Tibial nerve (tissue), 4 donors: ENCODE results near the gene KRT84. TPM values are rescaled to one million over a fixed set of nuclear protein-coding genes. Genes with fewer than 3 reads are reported as not detected.

ENCODE experiments used
- DNase-seq, 2 donors: peaks; one replicate each; pipeline ENCODE4 v3.0.0-alpha.2; 2019; ENCODE audit warnings: low spot score in 2 of 2
- H3K27ac ChIP-seq, 4 donors: fragments of 200-600 bp; sonication (generic) in 3 of 4; one replicate each; pipeline ENCODE4 v1.5.1; 2017 to 2019; ENCODE audit warnings: mild to moderate bottlenecking in 1 of 4
- H3K27me3 ChIP-seq, 2 donors: fragments of 200-600 bp; sonication (generic) in 1 of 2; one replicate each; pipeline versions ENCODE4 v1.5.1 to v1.6.0; 2017 to 2019
- H3K36me3 ChIP-seq, 3 donors: fragments of 200-600 bp; sonication (generic); one replicate each; pipeline ENCODE4 v1.5.1; 2018 to 2019
- H3K4me1 ChIP-seq, 4 donors: fragments of 200-600 bp; sonication (generic) in 3 of 4; one replicate each; pipeline ENCODE4 v1.5.1; 2017 to 2019
- H3K4me3 ChIP-seq, 4 donors: fragments of 200-600 bp; sonication (generic) in 3 of 4; one replicate each; pipeline ENCODE4 v1.5.1; 2017 to 2019; ENCODE audit warnings: mild to moderate bottlenecking in 1 of 4, moderate library complexity in 1 of 4
- H3K9me3 ChIP-seq, 4 donors: fragments of 200-600 bp; sonication (generic) in 3 of 4; one replicate each; pipeline ENCODE4 v1.5.1; 2017 to 2019
- EP300 ChIP-seq, 2 donors: sonication (generic); formaldehyde crosslinking; IDR thresholded peaks; one replicate each; pipeline ENCODE4 v1.6.1; 2017; ENCODE audit warnings: antibody characterized with exemption in 2 of 2, mild to moderate bottlenecking in 1 of 2
- POLR2A ChIP-seq, 2 donors: fragments of 450-650 bp; IDR thresholded peaks; one replicate each; pipeline ENCODE4 v1.6.1; 2017; ENCODE audit warnings: antibody characterized with exemption in 2 of 2, mild to moderate bottlenecking in 2 of 2, moderate library complexity in 2 of 2
- WGBS, 2 donors: methylation state at CpG; one replicate each; pipeline ENCODE4 v1.1.5; 2018; 5-methylcytosine and 5-hydroxymethylcytosine counted together
- total RNA-seq, 4 donors: library from RNA; depleted of rRNA; stranded (reverse); fragments of >200 nt; gene quantifications; one replicate each; pipeline ENCODE4 v1.1.0, GENCODE V29; 2016
- TF ChIP-seq, protein P1 (sequence below), 5 experiments: fragments of 200-600 bp in 3 of 5; fragments of 450-650 bp in 2 of 5; sonication (generic) in 3 of 5; IDR thresholded peaks; one replicate each; pipeline ENCODE4 v1.5.1; 2016 to 2019; ENCODE audit warnings: antibody characterized with exemption in 5 of 5, mild to moderate bottlenecking in 3 of 5, moderate library complexity in 2 of 5

The KRT84 gene
- total RNA-seq, 4 donors from 2014 or later: not detected

DNA sequence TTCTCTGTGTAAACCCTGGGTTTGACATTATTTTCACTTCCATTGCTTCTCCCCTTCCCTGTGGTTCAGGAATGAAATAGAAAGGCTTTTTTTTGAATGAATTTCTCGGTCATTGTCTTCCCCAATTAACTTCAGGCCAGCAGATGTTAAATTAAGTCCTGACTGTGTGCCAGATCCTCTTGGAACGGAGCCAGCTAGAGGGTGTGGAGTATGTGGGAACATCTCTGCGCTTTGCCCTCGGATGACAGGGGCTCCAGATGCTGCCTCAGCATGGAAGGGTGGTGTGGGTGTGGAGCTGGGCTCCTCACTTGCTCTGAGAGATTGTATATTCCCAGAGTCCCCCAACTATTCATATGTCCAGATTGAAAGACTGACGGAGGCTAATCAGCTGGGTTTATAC is 31.3 kb downstream of the KRT84 start:
- 26 to 41% methylated on average over 5 of the region's 5 CpGs for WGBS, 2 donors
- no peaks in the 10 kb centered on the region for H3K9me3 ChIP-seq
- peaks cover 0 to 18% (median 6%) of the 10 kb centered on the region in 4 donors for H3K4me1 ChIP-seq
- peaks cover 0 to 8% of the 10 kb centered on the region in 2 donors for H3K27me3 ChIP-seq
- H3K4me3 ChIP-seq: no peak overlapping the region
- H3K36me3 ChIP-seq: no peaks in the 10 kb centered on the region
- no peak overlapping the region for H3K27ac ChIP-seq
- DNase-seq: no peak
- TF ChIP-seq POLR2A (IDR thresholded peaks at IDR 0.05) (no peak), EP300 (IDR thresholded peaks at IDR 0.05) (no peak)
- TF ChIP-seq, protein P1, sequence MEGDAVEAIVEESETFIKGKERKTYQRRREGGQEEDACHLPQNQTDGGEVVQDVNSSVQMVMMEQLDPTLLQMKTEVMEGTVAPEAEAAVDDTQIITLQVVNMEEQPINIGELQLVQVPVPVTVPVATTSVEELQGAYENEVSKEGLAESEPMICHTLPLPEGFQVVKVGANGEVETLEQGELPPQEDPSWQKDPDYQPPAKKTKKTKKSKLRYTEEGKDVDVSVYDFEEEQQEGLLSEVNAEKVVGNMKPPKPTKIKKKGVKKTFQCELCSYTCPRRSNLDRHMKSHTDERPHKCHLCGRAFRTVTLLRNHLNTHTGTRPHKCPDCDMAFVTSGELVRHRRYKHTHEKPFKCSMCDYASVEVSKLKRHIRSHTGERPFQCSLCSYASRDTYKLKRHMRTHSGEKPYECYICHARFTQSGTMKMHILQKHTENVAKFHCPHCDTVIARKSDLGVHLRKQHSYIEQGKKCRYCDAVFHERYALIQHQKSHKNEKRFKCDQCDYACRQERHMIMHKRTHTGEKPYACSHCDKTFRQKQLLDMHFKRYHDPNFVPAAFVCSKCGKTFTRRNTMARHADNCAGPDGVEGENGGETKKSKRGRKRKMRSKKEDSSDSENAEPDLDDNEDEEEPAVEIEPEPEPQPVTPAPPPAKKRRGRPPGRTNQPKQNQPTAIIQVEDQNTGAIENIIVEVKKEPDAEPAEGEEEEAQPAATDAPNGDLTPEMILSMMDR (IDR thresholded peaks at IDR 0.05): no peak

DNA sequence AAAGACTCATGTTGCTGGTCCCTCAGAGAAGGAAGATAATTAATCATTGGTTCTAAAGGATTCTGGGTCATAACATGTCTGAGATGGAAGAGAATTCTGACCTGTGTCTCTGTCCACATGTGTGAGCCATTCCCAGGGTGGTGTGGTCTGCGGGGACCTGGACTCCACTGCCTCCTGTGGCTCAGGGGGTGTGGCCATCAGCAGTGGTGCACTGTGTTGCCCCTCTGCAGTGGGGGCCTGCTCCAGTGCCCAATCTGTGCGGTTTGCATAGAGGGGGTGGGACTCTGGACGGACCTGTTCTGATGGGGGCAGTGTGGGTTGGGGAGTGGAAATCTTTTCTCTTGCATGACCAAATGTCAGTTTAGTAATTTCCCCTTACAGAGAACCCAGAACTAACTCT is 31.7 kb downstream of the KRT84 start:
- H3K27ac ChIP-seq: no peak overlapping the region
- H3K9me3 ChIP-seq: no peaks in the 10 kb centered on the region
- peaks cover 0 to 8% of the 10 kb centered on the region in 2 donors for H3K27me3 ChIP-seq
- peaks cover 0 to 18% (median 6%) of the 10 kb centered on the region in 4 donors for H3K4me1 ChIP-seq
- no peak overlapping the region for H3K4me3 ChIP-seq
- no peaks in the 10 kb centered on the region for H3K36me3 ChIP-seq
- 60 to 73% methylated on average over 3 of the region's 3 CpGs for WGBS, 2 donors
- no peak for TF ChIP-seq POLR2A (IDR thresholded peaks at IDR 0.05)
- TF ChIP-seq, protein P1 (IDR thresholded peaks at IDR 0.05): no peak
- no peak for TF ChIP-seq EP300 (IDR thresholded peaks at IDR 0.05)
- no peak for DNase-seq

DNA sequence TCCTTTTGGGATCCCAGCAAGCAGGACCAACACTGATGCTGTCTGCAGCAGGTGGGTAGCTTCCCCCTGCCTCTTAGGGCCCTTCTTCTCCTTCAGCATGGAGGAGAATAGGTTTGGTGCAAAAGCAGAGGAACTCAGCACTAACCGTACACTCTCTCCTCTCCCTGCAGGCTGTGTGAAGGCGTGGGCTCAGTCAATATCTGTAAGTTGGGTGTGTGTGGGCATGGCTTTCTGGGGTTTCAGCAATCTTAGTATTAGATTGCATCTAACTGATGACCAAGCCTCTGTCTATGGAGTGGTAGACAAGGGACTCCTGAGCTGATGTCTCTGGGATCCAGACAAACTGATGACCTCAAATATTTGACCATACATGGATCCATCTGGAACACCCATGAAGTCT is 32.5 kb downstream of the KRT84 start:
- peaks cover 0 to 18% (median 6%) of the 10 kb centered on the region in 4 donors for H3K4me1 ChIP-seq
- no peak overlapping the region for H3K27ac ChIP-seq
- H3K4me3 ChIP-seq: no peak overlapping the region
- no peak for TF ChIP-seq EP300 (IDR thresholded peaks at IDR 0.05)
- TF ChIP-seq, protein P1 (IDR thresholded peaks at IDR 0.05): no peak
- no peak for TF ChIP-seq POLR2A (IDR thresholded peaks at IDR 0.05)
- H3K27me3 ChIP-seq: peaks cover 0 to 6% of the 10 kb centered on the region in 2 donors
- no peak for DNase-seq
- no peaks in the 10 kb centered on the region for H3K36me3 ChIP-seq
- no peaks in the 10 kb centered on the region for H3K9me3 ChIP-seq
- WGBS, 2 donors: 86 to 100% methylated on average over 2 of the region's 2 CpGs

DNA sequence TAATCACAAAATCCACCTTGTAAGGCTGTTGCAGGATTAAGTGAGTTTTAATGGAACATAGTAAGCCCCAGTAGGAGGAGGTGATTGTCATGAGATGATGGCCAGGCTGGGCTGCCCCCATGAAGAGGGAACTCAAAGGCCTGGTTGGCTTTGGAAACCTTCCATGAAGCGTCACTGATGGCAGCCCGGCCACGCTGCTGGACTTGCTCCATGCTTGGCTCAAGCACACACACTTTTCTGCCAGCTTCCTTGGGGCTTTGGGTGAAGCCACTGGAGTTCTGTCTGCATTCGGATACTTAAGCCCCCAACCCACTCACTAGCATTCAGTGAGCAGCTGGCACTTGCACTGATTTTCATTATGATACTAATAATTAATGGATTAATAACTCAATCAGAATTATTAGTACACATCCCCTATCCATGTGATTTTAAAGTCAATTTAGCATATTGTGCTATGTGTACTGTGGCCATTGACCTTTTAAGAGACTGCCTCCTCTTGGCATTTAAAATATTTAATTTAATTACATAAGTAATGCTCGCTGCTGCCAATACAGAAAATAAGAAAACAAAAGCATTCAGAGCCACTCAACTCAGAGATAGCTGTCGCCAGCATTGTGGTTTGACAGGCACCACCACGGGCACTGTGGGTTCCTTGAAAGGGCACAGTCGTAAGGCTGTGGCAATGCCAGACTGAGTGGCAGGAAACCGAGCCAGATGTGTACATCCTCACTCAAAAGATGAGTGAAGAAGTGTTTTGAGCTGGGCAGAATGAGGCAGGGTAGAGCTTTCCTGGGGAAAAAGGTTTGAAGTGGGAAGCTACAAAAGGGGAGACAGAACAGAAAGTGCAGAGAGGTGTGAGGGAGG is 34.0 kb downstream of the KRT84 start:
- H3K27me3 ChIP-seq: peaks cover 0 to 3% of the 10 kb centered on the region in 2 donors
- H3K4me1 ChIP-seq: peaks cover 0 to 18% (median 6%) of the 10 kb centered on the region in 4 donors
- H3K9me3 ChIP-seq: no peaks in the 10 kb centered on the region
- no peaks in the 10 kb centered on the region for H3K36me3 ChIP-seq
- H3K27ac ChIP-seq: peak overlapping the region in 2 of 4 donors; percentile 11 to 41
- whole genome bisulfite sequencing, 2 donors: 33 to 41% methylated on average over 9 of the region's 9 CpGs
- TF ChIP-seq EP300 (IDR thresholded peaks at IDR 0.05): no peak
- no peak for TF ChIP-seq POLR2A (IDR thresholded peaks at IDR 0.05)
- TF ChIP-seq, protein P1 (IDR thresholded peaks at IDR 0.05): no peak
- H3K4me3 ChIP-seq: no peak overlapping the region
- DNase-seq: no peak

DNA sequence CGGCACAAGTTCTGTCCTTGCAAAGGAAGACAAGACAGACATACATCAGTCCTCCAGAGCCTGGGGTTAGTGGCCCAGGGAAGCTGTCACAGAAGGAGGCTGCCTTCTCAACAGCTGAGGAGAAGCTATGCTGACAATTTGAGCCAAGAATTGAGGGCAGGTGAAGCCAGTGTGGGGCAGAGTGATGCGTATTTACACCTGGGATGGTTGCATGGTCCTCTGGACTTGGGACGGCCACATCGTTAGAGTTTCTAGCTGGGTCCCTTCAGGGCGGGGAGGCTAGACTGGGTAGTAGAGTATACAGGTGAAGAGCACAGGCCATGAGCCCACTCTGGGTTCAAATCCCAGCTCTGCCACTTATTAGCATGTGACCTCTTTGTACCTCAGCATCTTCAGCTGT is 34.7 kb downstream of the KRT84 start:
- no peak overlapping the region for H3K4me3 ChIP-seq
- H3K36me3 ChIP-seq: no peaks in the 10 kb centered on the region
- H3K9me3 ChIP-seq: no peaks in the 10 kb centered on the region
- no peak for TF ChIP-seq POLR2A (IDR thresholded peaks at IDR 0.05)
- no peak for TF ChIP-seq EP300 (IDR thresholded peaks at IDR 0.05)
- TF ChIP-seq, protein P1 (IDR thresholded peaks at IDR 0.05): no peak
- peaks cover 0 to 3% of the 10 kb centered on the region in 2 donors for H3K27me3 ChIP-seq
- DNase-seq: no peak
- H3K27ac ChIP-seq: peak overlapping the region in 1 of 4 donors; percentile 41
- H3K4me1 ChIP-seq: peaks cover 0 to 18% (median 6%) of the 10 kb centered on the region in 4 donors
- WGBS, 2 donors: 89 to 95% methylated on average over 5 of the region's 5 CpGs
